ENCODE results near the gene WNT11.

The WNT11 gene

DNA sequence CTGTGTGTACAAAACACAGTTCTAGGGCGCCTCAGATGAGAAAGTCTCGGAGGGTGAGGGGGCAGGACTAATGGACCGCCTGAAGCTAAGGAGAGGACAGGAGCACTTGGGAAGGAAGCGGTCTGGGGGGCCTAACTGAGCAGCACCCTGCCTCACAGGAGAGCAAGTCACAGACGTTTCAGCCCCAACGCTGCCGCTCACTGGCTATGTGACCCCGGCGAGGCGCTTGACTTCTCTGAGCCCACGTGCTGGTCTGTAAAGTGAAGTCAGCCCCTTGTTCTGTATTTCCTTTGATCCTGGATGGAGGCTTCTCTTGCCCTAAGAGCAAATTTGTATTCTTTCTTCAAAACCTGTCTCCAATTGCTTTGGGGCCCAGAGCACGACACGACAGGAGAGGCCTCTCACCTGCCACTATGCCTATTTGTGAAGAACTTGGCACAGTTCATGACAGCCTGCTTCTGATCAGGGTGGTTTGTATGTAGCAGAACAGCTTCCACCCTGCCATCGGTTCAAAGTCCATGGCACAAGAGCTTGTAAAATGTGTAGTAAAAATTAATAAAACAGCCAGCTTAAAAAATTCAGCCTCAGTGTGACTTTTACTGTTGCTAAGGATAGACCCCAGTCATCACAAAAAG, 59.1 kb downstream of the WNT11 start:
- ATAC-seq = no peak
- TF ChIP-seq TCF4 (CRISPR knock-in tag; IDR thresholded peaks at IDR 0.05; ENCODE audit: borderline replicate concordance) = no peak
- no peak for TF ChIP-seq BACH2 (CRISPR knock-in tag; IDR thresholded peaks at IDR 0.05; ENCODE audit: borderline replicate concordance)
- no peak for TF ChIP-seq OSR1 (CRISPR knock-in tag; IDR thresholded peaks at IDR 0.05)
- no peak for TF ChIP-seq TOX (CRISPR knock-in tag; IDR thresholded peaks at IDR 0.05; ENCODE audit: borderline replicate concordance)
- TF ChIP-seq ISL1 (CRISPR knock-in tag; IDR thresholded peaks at IDR 0.05) = no peak
- no peak for TF ChIP-seq ESRRG (CRISPR knock-in tag; IDR thresholded peaks at IDR 0.05)
- TF ChIP-seq, protein P1, sequence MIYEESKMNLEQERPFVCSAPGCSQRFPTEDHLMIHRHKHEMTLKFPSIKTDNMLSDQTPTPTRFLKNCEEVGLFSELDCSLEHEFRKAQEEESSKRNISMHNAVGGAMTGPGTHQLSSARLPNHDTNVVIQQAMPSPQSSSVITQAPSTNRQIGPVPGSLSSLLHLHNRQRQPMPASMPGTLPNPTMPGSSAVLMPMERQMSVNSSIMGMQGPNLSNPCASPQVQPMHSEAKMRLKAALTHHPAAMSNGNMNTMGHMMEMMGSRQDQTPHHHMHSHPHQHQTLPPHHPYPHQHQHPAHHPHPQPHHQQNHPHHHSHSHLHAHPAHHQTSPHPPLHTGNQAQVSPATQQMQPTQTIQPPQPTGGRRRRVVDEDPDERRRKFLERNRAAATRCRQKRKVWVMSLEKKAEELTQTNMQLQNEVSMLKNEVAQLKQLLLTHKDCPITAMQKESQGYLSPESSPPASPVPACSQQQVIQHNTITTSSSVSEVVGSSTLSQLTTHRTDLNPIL (CRISPR knock-in tag; IDR thresholded peaks at IDR 0.05; ENCODE audit: low read depth) = no peak
- TF ChIP-seq ZFP30 (CRISPR knock-in tag; IDR thresholded peaks at IDR 0.05) = no peak
- TF ChIP-seq, protein P2, sequence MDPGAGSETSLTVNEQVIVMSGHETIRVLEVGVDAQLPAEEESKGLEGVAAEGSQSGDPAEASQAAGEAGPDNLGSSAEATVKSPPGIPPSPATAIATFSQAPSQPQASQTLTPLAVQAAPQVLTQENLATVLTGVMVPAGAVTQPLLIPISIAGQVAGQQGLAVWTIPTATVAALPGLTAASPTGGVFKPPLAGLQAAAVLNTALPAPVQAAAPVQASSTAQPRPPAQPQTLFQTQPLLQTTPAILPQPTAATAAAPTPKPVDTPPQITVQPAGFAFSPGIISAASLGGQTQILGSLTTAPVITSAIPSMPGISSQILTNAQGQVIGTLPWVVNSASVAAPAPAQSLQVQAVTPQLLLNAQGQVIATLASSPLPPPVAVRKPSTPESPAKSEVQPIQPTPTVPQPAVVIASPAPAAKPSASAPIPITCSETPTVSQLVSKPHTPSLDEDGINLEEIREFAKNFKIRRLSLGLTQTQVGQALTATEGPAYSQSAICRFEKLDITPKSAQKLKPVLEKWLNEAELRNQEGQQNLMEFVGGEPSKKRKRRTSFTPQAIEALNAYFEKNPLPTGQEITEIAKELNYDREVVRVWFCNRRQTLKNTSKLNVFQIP (CRISPR knock-in tag; IDR thresholded peaks at IDR 0.05; ENCODE audit: borderline replicate concordance, low read depth) = no peak
- TF ChIP-seq RARB (CRISPR knock-in tag; IDR thresholded peaks at IDR 0.05) = no peak
- TF ChIP-seq, protein P3, sequence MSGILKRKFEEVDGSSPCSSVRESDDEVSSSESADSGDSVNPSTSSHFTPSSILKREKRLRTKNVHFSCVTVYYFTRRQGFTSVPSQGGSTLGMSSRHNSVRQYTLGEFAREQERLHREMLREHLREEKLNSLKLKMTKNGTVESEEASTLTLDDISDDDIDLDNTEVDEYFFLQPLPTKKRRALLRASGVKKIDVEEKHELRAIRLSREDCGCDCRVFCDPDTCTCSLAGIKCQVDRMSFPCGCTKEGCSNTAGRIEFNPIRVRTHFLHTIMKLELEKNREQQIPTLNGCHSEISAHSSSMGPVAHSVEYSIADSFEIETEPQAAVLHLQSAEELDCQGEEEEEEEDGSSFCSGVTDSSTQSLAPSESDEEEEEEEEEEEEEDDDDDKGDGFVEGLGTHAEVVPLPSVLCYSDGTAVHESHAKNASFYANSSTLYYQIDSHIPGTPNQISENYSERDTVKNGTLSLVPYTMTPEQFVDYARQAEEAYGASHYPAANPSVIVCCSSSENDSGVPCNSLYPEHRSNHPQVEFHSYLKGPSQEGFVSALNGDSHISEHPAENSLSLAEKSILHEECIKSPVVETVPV (CRISPR knock-in tag; IDR thresholded peaks at IDR 0.05) = no peak
- TF ChIP-seq ZC3H10 (CRISPR knock-in tag; IDR thresholded peaks at IDR 0.05) = no peak
- TF ChIP-seq, protein P4, sequence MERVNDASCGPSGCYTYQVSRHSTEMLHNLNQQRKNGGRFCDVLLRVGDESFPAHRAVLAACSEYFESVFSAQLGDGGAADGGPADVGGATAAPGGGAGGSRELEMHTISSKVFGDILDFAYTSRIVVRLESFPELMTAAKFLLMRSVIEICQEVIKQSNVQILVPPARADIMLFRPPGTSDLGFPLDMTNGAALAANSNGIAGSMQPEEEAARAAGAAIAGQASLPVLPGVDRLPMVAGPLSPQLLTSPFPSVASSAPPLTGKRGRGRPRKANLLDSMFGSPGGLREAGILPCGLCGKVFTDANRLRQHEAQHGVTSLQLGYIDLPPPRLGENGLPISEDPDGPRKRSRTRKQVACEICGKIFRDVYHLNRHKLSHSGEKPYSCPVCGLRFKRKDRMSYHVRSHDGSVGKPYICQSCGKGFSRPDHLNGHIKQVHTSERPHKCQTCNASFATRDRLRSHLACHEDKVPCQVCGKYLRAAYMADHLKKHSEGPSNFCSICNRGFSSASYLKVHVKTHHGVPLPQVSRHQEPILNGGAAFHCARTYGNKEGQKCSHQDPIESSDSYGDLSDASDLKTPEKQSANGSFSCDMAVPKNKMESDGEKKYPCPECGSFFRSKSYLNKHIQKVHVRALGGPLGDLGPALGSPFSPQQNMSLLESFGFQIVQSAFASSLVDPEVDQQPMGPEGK (CRISPR knock-in tag; IDR thresholded peaks at IDR 0.05; ENCODE audit: borderline replicate concordance) = no peak
- no peak for TF ChIP-seq ARNTL (CRISPR knock-in tag; IDR thresholded peaks at IDR 0.05; ENCODE audit: borderline replicate concordance, low read depth)
- no peak for TF ChIP-seq SNAI2 (CRISPR knock-in tag; IDR thresholded peaks at IDR 0.05)
- TF ChIP-seq ZNF565 (CRISPR knock-in tag; conservative IDR thresholded peaks at IDR 0.05; ENCODE audit: low read depth) = no peak
- TF ChIP-seq CSDC2 (CRISPR knock-in tag; IDR thresholded peaks at IDR 0.05) = no peak
- no peak for TF ChIP-seq PPARA (CRISPR knock-in tag; IDR thresholded peaks at IDR 0.05; ENCODE audit: borderline replicate concordance)
- no peak for TF ChIP-seq ZNF70 (CRISPR knock-in tag; IDR thresholded peaks at IDR 0.05)
- TF ChIP-seq, protein P5, sequence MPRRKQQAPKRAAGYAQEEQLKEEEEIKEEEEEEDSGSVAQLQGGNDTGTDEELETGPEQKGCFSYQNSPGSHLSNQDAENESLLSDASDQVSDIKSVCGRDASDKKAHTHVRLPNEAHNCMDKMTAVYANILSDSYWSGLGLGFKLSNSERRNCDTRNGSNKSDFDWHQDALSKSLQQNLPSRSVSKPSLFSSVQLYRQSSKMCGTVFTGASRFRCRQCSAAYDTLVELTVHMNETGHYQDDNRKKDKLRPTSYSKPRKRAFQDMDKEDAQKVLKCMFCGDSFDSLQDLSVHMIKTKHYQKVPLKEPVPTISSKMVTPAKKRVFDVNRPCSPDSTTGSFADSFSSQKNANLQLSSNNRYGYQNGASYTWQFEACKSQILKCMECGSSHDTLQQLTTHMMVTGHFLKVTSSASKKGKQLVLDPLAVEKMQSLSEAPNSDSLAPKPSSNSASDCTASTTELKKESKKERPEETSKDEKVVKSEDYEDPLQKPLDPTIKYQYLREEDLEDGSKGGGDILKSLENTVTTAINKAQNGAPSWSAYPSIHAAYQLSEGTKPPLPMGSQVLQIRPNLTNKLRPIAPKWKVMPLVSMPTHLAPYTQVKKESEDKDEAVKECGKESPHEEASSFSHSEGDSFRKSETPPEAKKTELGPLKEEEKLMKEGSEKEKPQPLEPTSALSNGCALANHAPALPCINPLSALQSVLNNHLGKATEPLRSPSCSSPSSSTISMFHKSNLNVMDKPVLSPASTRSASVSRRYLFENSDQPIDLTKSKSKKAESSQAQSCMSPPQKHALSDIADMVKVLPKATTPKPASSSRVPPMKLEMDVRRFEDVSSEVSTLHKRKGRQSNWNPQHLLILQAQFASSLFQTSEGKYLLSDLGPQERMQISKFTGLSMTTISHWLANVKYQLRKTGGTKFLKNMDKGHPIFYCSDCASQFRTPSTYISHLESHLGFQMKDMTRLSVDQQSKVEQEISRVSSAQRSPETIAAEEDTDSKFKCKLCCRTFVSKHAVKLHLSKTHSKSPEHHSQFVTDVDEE (CRISPR knock-in tag; IDR thresholded peaks at IDR 0.05) = no peak

DNA sequence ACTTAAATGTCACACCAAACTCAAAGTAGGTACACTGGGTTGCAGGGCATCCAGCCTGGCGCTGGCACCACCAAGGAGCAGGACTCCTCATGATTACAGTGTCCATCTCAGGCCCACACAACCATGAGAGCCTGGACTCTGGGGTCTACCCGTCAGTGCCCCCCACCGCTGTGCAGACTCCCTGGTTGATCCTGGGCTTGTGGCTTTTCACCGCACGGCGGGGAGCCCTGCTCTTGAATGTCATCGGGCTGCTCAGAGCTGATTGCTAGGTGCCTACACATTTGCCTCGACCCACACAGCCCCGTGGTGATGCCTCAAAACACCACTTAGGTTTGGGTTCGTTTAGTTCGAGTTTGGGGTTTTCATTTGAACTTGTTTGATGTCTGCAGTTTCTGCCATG, 63.0 kb downstream of the WNT11 start:
- no peak for ATAC-seq
- TF ChIP-seq, protein P1 (CRISPR knock-in tag; IDR thresholded peaks at IDR 0.05; ENCODE audit: low read depth) = no peak
- TF ChIP-seq ZNF565 (CRISPR knock-in tag; conservative IDR thresholded peaks at IDR 0.05; ENCODE audit: low read depth) (no peak), ARNTL (CRISPR knock-in tag; IDR thresholded peaks at IDR 0.05; ENCODE audit: borderline replicate concordance, low read depth) (no peak), ESRRG (CRISPR knock-in tag; IDR thresholded peaks at IDR 0.05) (no peak), ZNF8 (CRISPR knock-in tag; IDR thresholded peaks at IDR 0.05) (no peak), PPARA (CRISPR knock-in tag; IDR thresholded peaks at IDR 0.05; ENCODE audit: borderline replicate concordance) (no peak), ISL1 (CRISPR knock-in tag; IDR thresholded peaks at IDR 0.05) (no peak), TCF4 (CRISPR knock-in tag; IDR thresholded peaks at IDR 0.05; ENCODE audit: borderline replicate concordance) (no peak)
- TF ChIP-seq, protein P3 (CRISPR knock-in tag; IDR thresholded peaks at IDR 0.05) = no peak
- TF ChIP-seq, protein P5 (CRISPR knock-in tag; IDR thresholded peaks at IDR 0.05) = no peak

All from SK-N-SH treated with all-trans-retinoic acid at 6 μM for 48 hours (cell line).